Spleen (tissue), 11 donors: ENCODE data around the gene GRIK3. TPM values are rescaled to one million over a fixed set of nuclear protein-coding genes. Genes with fewer than 3 reads are reported as not detected.

Experiments used
- DNase-seq: peaks from one replicate; pipeline ENCODE4 v3.0.0-alpha.2; 2020
- H3K27ac ChIP-seq, 8 donors: fragments of 200-600 bp; sonication (generic) in 7 of 8; 1 replicate in 4 of 8; 2 replicates in 4 of 8; pipeline versions ENCODE4 v1.5.0 to v1.8.0; 2016 to 2021; ENCODE audit warnings: inconsistent platforms in 4 of 8, mild to moderate bottlenecking in 4 of 8, moderate library complexity in 1 of 8
- H3K27me3 ChIP-seq, 7 donors: fragments of 200-600 bp; sonication (generic) in 6 of 7; replicated peaks in 1 of 7; 1 replicate in 4 of 7; 2 replicates in 3 of 7; pipeline versions ENCODE4 v1.5.0 to v1.8.0; 2016 to 2021; ENCODE audit warnings: inconsistent platforms in 3 of 7, mild to moderate bottlenecking in 1 of 7
- H3K36me3 ChIP-seq, 6 donors: fragments of 200-600 bp; sonication (generic) in 5 of 6; 1 replicate in 4 of 6; 2 replicates in 2 of 6; pipeline versions ENCODE4 v1.5.0 to v1.8.0; 2016 to 2021; ENCODE audit warnings: inconsistent platforms in 2 of 6
- H3K4me1 ChIP-seq, 6 donors: fragments of 200-600 bp; sonication (generic) in 5 of 6; 1 replicate in 3 of 6; 2 replicates in 3 of 6; pipeline versions ENCODE4 v1.5.0 to v1.8.0; 2016 to 2021; ENCODE audit warnings: inconsistent platforms in 3 of 6
- H3K4me3 ChIP-seq, 8 donors: fragments of 200-600 bp; sonication (generic) in 7 of 8; 1 replicate in 4 of 8; 2 replicates in 4 of 8; pipeline versions ENCODE4 v1.5.0 to v1.8.0; 2016 to 2021; ENCODE audit warnings: inconsistent platforms in 4 of 8, mild to moderate bottlenecking in 4 of 8, moderate library complexity in 2 of 8
- H3K9me3 ChIP-seq, 8 donors: fragments of 200-600 bp; sonication (generic) in 7 of 8; 1 replicate in 4 of 8; 2 replicates in 4 of 8; pipeline versions ENCODE4 v1.5.0 to v1.8.0; 2016 to 2021; ENCODE audit warnings: inconsistent platforms in 4 of 8
- CTCF ChIP-seq, 11 experiments: fragments of 200-600 bp in 7 of 11; fragments of 450-650 bp in 4 of 11; sonication (generic) in 4 of 11; IDR thresholded peaks in 8 of 11; conservative IDR thresholded peaks in 3 of 11; 1 replicate in 7 of 11; 2 replicates in 4 of 11; pipeline versions ENCODE4 v1.4.0 to v1.8.0; 2016 to 2021; ENCODE audit warnings: antibody characterized with exemption in 11 of 11, inconsistent platforms in 4 of 11, mild to moderate bottlenecking in 1 of 11
- POLR2A ChIP-seq, 3 donors: fragments of 450-650 bp; IDR thresholded peaks; one replicate each; pipeline ENCODE4 v1.5.1; 2017; ENCODE audit warnings: antibody characterized with exemption in 3 of 3, mild to moderate bottlenecking in 1 of 3
- POLR2AphosphoS5 ChIP-seq, 3 donors: sonication (generic); formaldehyde crosslinking; IDR thresholded peaks; one replicate each; pipeline ENCODE4 v1.5.1; 2017; ENCODE audit warnings: antibody characterized with exemption in 3 of 3
- WGBS, 5 donors: extraction: QIAGEN DNeasy Blood & Tissue Kit in 3 of 5; methylation state at CpG; one replicate each; pipeline versions ENCODE4 v1.1.5 to v1.1.7; 2013 to 2018; 5-methylcytosine and 5-hydroxymethylcytosine counted together
- intact Hi-C: fragments of 100-400 bp; cut with DNase I; formaldehyde crosslinking; loops from one replicate; pipeline ENCODE4 v1.15.0; 2023; ENCODE audit warnings: low total_unique reads
- polyA plus RNA-seq, 3 donors: library from polyadenylated mRNA; stranded (reverse); fragments of 200-250 nt; gene quantifications; one replicate each; pipeline ENCODE4 v1.2.1, GENCODE V29; 2013
- total RNA-seq, 7 donors: library from RNA; depleted of rRNA in 3 of 7; stranded (reverse); fragments of >200 nt in 3 of 7; fragmentation: NEBNext Ultra II Directional in 4 of 7; extraction: Animal tissue kit (Norgen Biotek cat#: 25700) in 4 of 7; gene quantifications; one replicate each; pipeline versions ENCODE4 v1.1.0 to v1.2.1, GENCODE V29; 2016 to 2021
- donor health status: healthy with polysubstance abuse.
- donor health status: DM: no; HTN: no; CAD: no; lungs with moderate emphysema.
- donor health status: DM: no; HTN: no; CAD: no.
- donor health status: Bipolar disorder and iron deficiency.
- donor health status: healthy.
- donor health status: DM: no; HTN: no; CAD: no.
- donor health status: DM: yes; HTN: yes; CAD: no.

GRIK3 gene
- total and polyA plus RNA-seq, 10 donors = 0.09 to 0.74 (median 0.19) TPM

- peaks cover 0 to 55% (median 4%) of the 10 kb centered on the region in 7 donors for H3K27me3 ChIP-seq
- no peak overlapping the region for H3K27ac ChIP-seq
- DNase-seq = no peak
- intact Hi-C loops = no loop called here
- TF ChIP-seq POLR2AphosphoS5 (IDR thresholded peaks at IDR 0.05) = no peak
- WGBS, 5 donors = 77 to 85% (median 80%) methylated on average over 9 of the region's 9 CpGs
- no peaks in the 10 kb centered on the region for H3K36me3 ChIP-seq
- H3K4me1 ChIP-seq = peaks cover 0 to 9% (median 0%) of the 10 kb centered on the region in 6 donors
- H3K4me3 ChIP-seq = no peak overlapping the region
- peaks cover 0 to 10% (median 0%) of the 10 kb centered on the region in 8 donors for H3K9me3 ChIP-seq
These were observed 56.4 kb downstream of the GRIK3 start for GRCh38 chr1:36977731-36978406.

GRCh38 chr1:36975642-36976041 lies 58.7 kb downstream of the GRIK3 start:
- intact Hi-C loops = no loop called here
- 53 to 65% (median 60%) methylated on average over 5 of the region's 5 CpGs for WGBS, 5 donors
- Histone ChIP-seq H3K4me1 (no peaks in the 10 kb centered on the region), H3K27me3 (peaks cover 0 to 42% (median 4%) of the 10 kb centered on the region in 7 donors), H3K4me3 (no peak overlapping the region), H3K9me3 (peaks cover 0 to 10% (median 0%) of the 10 kb centered on the region in 8 donors), H3K36me3 (no peaks in the 10 kb centered on the region), H3K27ac (no peak overlapping the region)
- TF ChIP-seq POLR2AphosphoS5 (IDR thresholded peaks at IDR 0.05) (no peak), POLR2A (IDR thresholded peaks at IDR 0.05) (no peak), CTCF (IDR thresholded peaks at IDR 0.05 in 8 of 11, conservative IDR thresholded peaks at IDR 0.05 in 3 of 11) (no peak)
- DNase-seq = no peak

GRCh38 chr1:36973056-36973455 lies 61.3 kb downstream of the GRIK3 start:
- intact Hi-C loops = no loop called here
- Histone ChIP-seq H3K4me3 (no peak overlapping the region), H3K4me1 (no peaks in the 10 kb centered on the region), H3K27ac (no peak overlapping the region), H3K27me3 (peaks cover 0 to 22% (median 0%) of the 10 kb centered on the region in 7 donors), H3K9me3 (peaks cover 0 to 4% (median 0%) of the 10 kb centered on the region in 8 donors), H3K36me3 (no peaks in the 10 kb centered on the region)
- TF ChIP-seq CTCF (IDR thresholded peaks at IDR 0.05 in 8 of 11, conservative IDR thresholded peaks at IDR 0.05 in 3 of 11) (no peak), POLR2AphosphoS5 (IDR thresholded peaks at IDR 0.05) (no peak), POLR2A (IDR thresholded peaks at IDR 0.05) (no peak)
- 87 to 95% (median 91%) methylated on average over 4 of the region's 4 CpGs for WGBS, 5 donors
- no peak for DNase-seq

GRCh38 chr1:36971852-36972618 lies 62.3 kb downstream of the GRIK3 start:
- Histone ChIP-seq H3K4me3 (no peak overlapping the region), H3K27ac (no peak overlapping the region), H3K9me3 (no peaks in the 10 kb centered on the region), H3K4me1 (no peaks in the 10 kb centered on the region), H3K27me3 (peaks cover 0 to 17% (median 0%) of the 10 kb centered on the region in 7 donors), H3K36me3 (no peaks in the 10 kb centered on the region)
- TF ChIP-seq CTCF (IDR thresholded peaks at IDR 0.05 in 8 of 11, conservative IDR thresholded peaks at IDR 0.05 in 3 of 11) = no peak
- TF ChIP-seq POLR2AphosphoS5 (IDR thresholded peaks at IDR 0.05) = no peak
- no peak for TF ChIP-seq POLR2A (IDR thresholded peaks at IDR 0.05)
- DNase-seq = no peak
- WGBS, 5 donors = 67 to 74% (median 71%) methylated on average over 14 of the region's 14 CpGs
- intact Hi-C loops = no loop called here
